CD4-positive, alpha-beta T cell treated with Interleukin-6 for 4 hours (primary cell): ENCODE results near the gene LRRC55.

Source experiments
- DNase-seq: peaks from one replicate; pipeline ENCODE4 v3.0.0-alpha.2; 2020; ENCODE audit warnings: mixed read lengths

Gene LRRC55

DNA sequence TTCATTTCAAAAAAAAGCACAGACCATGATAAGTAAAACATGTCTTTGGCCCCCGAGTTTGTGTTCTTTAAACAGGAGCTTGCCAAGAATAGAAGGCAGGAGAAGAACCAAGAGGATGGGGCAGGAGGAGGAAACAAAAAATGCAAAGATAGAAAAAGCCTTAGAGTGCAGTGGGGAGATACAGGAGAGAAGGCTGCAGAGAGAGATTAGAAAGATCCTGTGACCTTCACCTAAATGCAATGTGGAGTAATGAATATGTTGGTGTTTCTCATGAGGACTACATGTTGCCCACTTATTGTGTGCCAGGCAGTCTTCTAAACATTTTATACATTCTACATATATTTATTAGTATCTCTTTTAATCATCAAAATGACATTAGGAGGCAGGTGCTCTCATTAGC is 57.6 kb downstream of the LRRC55 start:
- DNase-seq: no peak

DNA sequence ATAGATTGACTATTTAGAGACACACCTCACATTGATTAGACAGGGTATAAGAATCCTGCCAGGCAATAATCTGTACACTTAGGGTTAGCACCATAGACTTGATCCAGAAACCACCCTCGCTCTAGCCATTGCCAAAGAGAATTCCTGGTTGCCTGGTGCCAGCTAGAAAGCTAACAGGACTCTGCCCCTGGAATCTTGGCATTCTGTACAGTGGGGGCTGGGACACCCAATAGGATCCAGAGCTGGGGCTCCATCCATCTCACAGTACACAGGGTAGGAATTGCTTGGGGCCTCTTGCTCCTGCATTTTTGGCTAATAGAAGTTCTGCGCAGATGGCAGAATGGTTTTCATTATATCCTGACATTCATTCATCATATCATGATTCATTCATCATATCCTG is 58.3 kb downstream of the LRRC55 start:
- DNase-seq: no peak

DNA sequence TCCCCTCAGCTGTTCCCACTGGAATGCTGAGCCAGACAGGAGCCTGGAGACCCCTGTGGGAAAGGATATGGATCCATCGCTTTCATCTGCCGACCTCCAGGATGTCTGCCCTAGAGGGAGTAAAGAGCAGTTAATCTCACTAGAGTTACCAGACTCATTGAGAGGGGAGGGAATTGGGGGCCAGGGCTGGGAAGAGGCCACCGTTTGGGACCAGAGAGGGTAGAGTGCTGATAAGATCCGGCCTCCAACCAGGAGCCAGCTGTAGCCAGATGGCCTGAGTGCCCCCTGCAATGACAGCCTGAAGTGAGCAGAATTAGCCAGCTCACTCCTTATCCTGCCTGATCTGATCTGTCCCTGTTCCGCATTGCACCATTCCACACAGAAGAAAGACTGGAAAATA is 59.0 kb downstream of the LRRC55 start:
- no peak for DNase-seq
